ENCODE measurements around the gene MRNIP. TPM values are rescaled to one million over a fixed set of nuclear protein-coding genes. Genes with fewer than 3 reads are reported as not detected.

Gene MRNIP
- total RNA-seq, 1 experiment from 2014 or later, result 31.1 TPM

DNA sequence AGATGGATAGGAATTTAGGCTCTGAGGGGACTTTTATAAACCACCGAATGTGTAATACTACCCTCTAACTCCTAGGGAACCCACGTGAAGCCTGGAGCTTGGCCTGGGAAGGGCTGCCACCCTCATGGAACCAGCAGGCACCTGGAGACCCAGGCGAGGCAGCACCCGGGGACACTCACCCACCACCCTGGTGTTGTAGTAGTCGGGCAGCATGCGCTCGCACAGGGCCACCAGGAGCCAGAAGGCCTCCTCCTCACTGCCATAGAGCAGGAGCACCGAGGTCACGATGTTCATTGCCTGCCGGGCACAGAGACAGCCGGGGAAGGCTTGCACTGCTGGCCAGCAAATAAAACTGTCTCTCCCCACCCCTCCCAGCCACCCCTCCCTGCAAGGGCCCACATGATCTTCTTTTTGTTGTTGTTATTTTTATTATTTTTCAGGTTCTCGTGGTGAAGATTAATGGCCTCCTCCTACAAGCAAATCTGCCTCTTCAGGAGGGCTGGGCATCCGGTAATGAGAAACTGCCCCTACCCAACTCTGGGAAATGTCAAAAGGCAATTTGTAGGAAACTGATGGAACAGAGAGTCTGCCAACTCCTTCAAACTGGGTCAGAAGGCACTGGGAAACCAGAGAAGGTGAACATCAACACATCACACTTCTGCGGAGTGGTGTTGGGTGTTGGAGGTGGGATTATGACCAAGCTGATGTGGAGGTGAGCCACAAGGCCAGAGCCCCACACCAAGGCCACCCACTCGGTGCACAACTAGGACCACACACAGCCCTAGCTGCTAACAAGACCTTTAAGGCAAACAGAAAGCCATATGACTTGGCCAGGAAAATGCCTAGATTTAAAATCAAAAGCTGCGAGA, 17.4 kb upstream of the MRNIP start:
- H2BK20ac ChIP-seq (ENCODE audit: low read depth, low read length, poor library complexity, severe bottlenecking), result no peak overlapping the region
- WGBS (ENCODE audit: extremely low coverage, insufficient read length, low lambda C conversion rate), result no CpG with 5 or more reads among the region's 16 CpGs
- H3K9ac ChIP-seq (ENCODE audit: extremely low read depth, insufficient read length, low read length), result no peak overlapping the region
- no peaks in the 10 kb centered on the region for H3K9me3 ChIP-seq (ENCODE audit: control insufficient read depth, low read depth, low read length)
- no peaks in the 10 kb centered on the region for H3K9me3 Mint-ChIP-seq
- peaks cover 1% of the 10 kb centered on the region; the same call in 1 of the 2 replicates for H3K27me3 Mint-ChIP-seq (ENCODE audit: low read depth)
- no peaks in the 10 kb centered on the region for H3K79me2 ChIP-seq (ENCODE audit: insufficient read depth, low read length)
- no peak overlapping the region for H2BK15ac ChIP-seq (ENCODE audit: low read depth, low read length)
- H3K79me1 ChIP-seq (ENCODE audit: insufficient read depth, low read depth, low read length, poor library complexity, severe bottlenecking), result no peaks in the 10 kb centered on the region
- no peak overlapping the region for H3K4me2 ChIP-seq (ENCODE audit: insufficient read depth, insufficient read length, low read length)
- H3K36me3 Mint-ChIP-seq (ENCODE audit: insufficient read depth in 1 of 3, low read depth in 3 of 3), result peaks cover 8 to 39% (median 30%) of the 10 kb centered on the region in 3 experiments
- no peaks in the 10 kb centered on the region; a peak in 1 of 4 replicates for H3K4me1 Mint-ChIP-seq
- peak overlapping the region in 1 of 3 experiments; percentile 46; a peak in 1 of 7 replicates for H3K27ac Mint-ChIP-seq
- no peak for DNase-seq
- no peak overlapping the region for H2AFZ ChIP-seq (ENCODE audit: low read length)
- H4K91ac ChIP-seq (ENCODE audit: insufficient read length, low read depth, low read length), result no peak overlapping the region
- no peak overlapping the region for H3K4ac ChIP-seq (ENCODE audit: low read depth, low read length)
- no peak overlapping the region for H3K27ac ChIP-seq (ENCODE audit: insufficient read length, low read depth, low read length)
- no peak overlapping the region for H3K23ac ChIP-seq (ENCODE audit: insufficient read length, low read depth, low read length)
- no peak overlapping the region for H3K4me3 Mint-ChIP-seq
- no peaks in the 10 kb centered on the region for H3K4me1 ChIP-seq (ENCODE audit: insufficient read depth, low read length)
- H2BK12ac ChIP-seq (ENCODE audit: insufficient read length, low read depth, low read length), result no peak overlapping the region
- TF ChIP-seq, protein P1, sequence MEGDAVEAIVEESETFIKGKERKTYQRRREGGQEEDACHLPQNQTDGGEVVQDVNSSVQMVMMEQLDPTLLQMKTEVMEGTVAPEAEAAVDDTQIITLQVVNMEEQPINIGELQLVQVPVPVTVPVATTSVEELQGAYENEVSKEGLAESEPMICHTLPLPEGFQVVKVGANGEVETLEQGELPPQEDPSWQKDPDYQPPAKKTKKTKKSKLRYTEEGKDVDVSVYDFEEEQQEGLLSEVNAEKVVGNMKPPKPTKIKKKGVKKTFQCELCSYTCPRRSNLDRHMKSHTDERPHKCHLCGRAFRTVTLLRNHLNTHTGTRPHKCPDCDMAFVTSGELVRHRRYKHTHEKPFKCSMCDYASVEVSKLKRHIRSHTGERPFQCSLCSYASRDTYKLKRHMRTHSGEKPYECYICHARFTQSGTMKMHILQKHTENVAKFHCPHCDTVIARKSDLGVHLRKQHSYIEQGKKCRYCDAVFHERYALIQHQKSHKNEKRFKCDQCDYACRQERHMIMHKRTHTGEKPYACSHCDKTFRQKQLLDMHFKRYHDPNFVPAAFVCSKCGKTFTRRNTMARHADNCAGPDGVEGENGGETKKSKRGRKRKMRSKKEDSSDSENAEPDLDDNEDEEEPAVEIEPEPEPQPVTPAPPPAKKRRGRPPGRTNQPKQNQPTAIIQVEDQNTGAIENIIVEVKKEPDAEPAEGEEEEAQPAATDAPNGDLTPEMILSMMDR (conservative IDR thresholded peaks at IDR 0.05), result no peak
- no peaks in the 10 kb centered on the region for H3K23me2 ChIP-seq (ENCODE audit: insufficient read length, low read depth, low read length, poor library complexity, severe bottlenecking)
- no peak overlapping the region for H3K18ac ChIP-seq (ENCODE audit: insufficient read length, low read depth, low read length)
- H2BK120ac ChIP-seq (ENCODE audit: low read depth, low read length, poor library complexity, severe bottlenecking), result no peak overlapping the region
- H2AK5ac ChIP-seq (ENCODE audit: insufficient read length, low read length), result no peak overlapping the region
- H4K20me1 ChIP-seq (ENCODE audit: control insufficient read depth, insufficient read depth, insufficient read length), result no peaks in the 10 kb centered on the region
- H4K8ac ChIP-seq (replicated peaks; ENCODE audit: insufficient read length, low read depth, low read length), result no peak overlapping the region
- H4K5ac ChIP-seq (ENCODE audit: insufficient read length, low read depth, low read length), result no peak overlapping the region
- H3T11ph ChIP-seq (ENCODE audit: low read length), result no peak overlapping the region
- H3K27me3 ChIP-seq (ENCODE audit: insufficient read depth, low read length), result no peaks in the 10 kb centered on the region
- no peak overlapping the region for H3K14ac ChIP-seq (ENCODE audit: insufficient read depth, low read length)
- H3K56ac ChIP-seq (ENCODE audit: insufficient read length, low read depth, low read length), result no peak overlapping the region
- H2BK5ac ChIP-seq (ENCODE audit: insufficient read length, low read length), result no peak overlapping the region

Data from H9 (cell line).